HUDEP-2 (cell line): ENCODE data around the gene TJP2.
"Not testable (repeated sequence)": the region's sequence is repeated elsewhere in the genome, so short reads cannot be mapped to it uniquely, and the experiment has no call there.

Experiments
- DNase-seq, 76 experiments: peaks; one replicate each; lab custom pipeline; 2025; ENCODE audit not compliant: unreplicated experiment in 76 of 76; lab: John Stamatoyannopoulos, UW

TJP2 gene

GRCh38 chr9:69157751-69158466 is 16.2 kb upstream of the TJP2 start:
- DNase-seq: peak in 10 of 76 experiments; percentile 7 to 25 (median 12)

DNA sequence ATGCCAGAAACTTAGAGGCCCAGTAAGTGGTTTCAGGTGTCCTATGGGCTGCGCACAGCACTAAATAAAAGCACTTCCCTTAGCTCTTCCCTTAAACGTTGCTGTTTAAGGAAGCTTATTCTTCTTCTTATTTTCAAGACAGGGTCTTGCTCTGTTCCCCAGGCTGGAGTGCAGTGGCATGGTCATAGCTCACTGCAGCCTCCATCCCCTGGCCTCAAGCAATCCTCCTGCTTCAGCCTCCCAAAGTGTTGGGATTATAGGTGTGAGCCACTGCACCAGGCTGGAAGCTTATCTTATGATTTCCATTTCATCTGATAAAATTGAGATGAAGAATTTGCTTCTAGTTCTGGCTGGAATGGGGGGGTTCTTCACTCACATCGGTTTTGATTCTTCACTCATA is 15.6 kb upstream of the TJP2 start:
- no peak for DNase-seq

DNA sequence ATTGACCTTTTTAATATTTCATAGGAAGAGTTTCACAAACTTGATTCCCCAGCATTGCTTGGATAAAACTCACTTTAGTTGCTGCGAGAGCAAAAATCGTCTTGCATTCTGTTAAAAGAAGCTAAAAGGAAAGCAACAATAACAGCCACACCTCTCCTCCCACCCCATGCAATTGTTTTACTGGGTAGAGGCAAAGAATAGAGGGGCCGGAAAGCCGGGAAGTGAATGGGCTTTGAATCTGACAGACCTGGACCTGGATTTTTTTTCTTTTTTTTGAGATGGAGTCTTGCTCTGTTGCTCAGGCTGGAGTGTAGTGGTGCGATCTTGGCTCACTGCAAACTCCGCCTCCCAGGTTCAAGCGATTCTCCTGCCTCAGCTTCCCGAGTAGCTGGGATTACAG is 9.5 kb upstream of the TJP2 start:
- DNase-seq: not testable (repeated sequence)

DNA sequence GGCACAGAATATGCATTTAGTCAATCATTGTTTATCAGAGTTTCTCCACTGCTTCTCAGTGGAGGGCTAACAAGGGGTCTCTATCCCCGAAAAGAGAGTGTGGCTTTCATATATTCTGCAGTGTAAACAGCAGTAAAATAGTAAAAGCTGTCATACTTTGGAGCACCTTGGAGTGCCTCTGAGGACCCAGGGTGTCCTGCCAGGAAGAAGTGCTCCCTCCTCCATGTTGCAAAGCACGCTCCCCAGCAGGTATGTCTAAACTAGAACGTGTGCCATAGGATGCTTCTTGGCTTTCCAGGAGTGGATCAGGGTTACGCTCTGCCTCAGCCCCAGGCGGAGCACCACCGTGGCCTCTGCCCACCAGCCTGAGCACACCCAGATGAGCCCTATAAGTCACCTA is 8.5 kb upstream of the TJP2 start:
- no peak for DNase-seq

- DNase-seq: no peak
Measured at GRCh38 chr9:69168709-69169217, 5.3 kb upstream of the TJP2 start.

- DNase-seq: no peak
Measured at GRCh38 chr9:69170231-69170630, 3.8 kb upstream of the TJP2 start.

DNA sequence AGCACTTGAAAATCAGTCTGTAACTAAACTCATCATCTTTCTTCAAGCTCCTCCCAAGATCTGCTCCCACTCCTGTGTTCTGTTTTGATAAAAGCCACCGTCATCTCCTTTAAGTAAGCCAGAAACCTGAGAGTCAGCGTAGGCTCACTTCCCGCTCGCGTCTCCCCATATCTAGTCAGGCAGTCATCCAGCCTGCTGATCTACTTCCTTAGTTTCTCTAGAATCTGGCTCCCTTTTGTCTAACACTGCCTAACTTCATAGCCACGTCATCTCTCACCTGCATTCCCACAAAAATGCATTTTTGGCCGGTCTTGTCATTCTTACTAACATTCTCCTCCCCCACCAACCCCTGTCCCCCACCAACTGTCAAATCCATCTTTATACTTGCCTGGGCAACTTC is 3.0 kb upstream of the TJP2 start:
- DNase-seq: peak in 43 of 76 experiments; percentile 3 to 56 (median 21)

DNA sequence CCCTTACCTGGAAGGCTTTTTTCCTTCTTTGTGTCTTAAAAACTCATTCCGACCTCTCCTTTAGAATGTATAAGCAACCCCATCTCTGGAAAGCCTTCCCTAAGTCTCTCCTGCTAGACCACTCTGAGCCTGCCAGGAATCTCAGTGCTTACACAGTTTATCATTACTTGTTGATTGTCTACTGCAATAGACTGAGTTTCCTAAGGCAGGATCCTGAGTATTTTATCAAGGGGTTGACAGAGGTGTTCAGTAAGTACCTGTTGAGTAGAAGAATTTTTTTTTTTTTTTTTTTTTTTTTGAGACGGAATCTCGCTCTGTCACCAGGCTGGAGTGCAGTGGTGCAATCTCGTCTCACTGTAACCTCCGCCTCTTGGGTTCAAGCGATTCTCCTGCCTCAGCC is 2.6 kb upstream of the TJP2 start:
- no peak for DNase-seq

GRCh38 chr9:69172895-69173294 is 1.2 kb upstream of the TJP2 start:
- no peak for DNase-seq

DNA sequence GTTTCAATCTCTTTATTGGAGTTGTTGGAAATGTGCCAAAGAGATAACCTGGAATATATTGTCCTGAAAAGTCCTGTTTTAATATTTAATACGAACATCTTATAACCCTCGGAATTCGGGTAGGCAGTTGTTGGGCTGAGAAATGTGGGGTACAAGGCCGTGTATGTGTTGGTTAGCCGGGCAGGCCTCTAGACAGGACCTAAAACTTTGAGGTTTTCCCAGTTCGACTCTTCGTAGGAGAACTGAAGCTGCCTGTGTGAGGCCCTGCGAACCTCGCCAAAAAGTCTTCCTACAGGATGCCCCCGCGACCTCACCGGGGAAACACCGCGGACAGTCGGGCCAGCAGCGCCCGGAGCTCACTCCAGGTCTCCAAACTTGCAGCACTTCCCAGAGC is 583 bp upstream of the TJP2 start:
- peak in 3 of 76 experiments; percentile 7 to 74 (median 27) for DNase-seq

- DNase-seq: peak in 16 of 76 experiments; percentile 7 to 36 (median 19)
Measured at GRCh38 chr9:69174616-69175463, 763 bp downstream of the TJP2 start.

DNA sequence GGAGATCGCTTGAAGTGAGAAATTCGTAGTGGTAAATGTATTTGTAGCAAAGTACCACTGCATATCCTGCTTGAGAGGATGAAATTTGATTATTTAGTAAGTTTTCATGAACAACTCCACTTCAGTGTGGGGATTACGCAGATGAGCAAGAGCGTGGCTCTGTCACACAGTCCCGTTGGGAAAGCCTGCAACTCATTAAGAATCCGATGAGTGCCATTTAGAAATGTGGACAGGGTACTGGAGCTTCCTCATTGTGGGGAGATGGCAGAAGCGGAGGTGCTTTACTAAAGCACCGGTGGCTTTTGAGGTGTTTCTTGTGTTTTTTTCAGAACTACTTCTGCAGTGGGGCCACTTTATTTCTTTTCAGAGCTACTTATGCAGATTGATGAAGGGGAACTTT is 1.4 kb downstream of the TJP2 start:
- no peak for DNase-seq

DNA sequence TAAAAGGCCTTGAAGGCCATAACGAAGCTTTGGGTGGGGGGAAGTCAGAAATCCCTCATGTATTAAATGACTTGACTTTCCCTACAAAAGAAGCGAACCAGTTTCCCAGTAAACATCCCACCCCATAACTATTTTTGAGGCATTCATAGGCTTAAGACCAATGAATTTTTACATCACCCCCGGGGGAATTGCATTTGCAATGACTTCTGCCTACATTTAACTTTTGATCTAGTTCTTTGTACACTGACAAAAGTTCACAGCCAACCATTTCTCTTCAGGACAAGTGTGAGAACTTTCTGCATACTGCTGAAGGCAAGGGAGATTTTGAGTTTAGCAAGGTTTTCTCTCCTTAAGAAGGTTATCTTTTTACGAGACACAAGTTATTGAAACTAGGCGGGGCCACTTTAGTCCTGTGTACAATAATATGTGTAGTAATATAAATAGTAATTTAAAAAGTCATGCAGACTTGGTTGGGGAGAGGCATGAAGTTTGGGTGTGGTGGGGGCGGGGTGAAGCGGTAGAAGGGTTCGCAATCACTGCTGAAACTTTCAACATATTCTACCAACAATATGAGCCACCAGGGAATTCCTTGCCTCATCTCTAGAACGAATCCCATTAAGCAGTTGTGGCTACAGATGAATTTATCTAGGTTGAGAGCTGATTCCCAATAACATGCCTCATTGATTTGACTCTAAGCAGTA is 2.5 kb downstream of the TJP2 start:
- no peak for DNase-seq

DNA sequence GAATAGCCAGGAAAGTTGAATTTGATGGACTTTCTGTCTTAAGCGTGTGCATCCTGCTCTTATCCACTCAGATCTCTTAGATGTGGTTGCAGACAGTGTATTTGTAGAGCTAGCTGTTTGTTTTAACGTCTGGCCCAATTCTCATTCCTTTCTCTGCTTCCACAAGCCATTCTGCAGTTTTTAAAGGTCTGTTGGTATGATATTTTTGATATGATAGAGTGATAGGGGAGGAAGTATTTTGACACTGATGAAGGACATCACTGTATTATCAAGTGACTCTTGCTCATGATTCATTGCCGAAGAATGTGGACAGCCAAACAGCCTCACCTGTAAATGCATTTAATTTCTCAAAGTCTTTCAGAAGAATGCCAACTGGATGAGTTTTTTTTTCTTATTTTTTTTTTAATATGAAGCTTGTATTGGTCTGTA is 4.5 kb downstream of the TJP2 start:
- no peak for DNase-seq

DNA sequence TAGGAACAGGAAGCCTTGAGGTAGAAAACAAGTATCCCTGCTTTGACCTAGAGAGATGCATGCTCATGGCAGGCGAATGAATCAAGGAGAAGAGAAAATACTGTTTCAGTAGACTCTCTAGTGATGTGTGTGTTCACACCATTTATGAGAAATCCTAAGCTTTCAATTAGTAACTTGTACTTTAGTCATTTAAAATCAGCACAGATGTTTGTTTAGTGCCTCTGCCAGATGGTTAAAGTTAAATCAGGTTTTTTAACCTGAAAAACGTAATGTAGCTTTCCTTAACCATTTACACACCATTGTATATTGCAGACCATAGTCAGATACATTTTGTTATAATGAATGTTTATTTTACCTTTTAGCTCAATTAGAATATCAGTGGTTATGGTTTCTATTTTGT is 5.0 kb downstream of the TJP2 start:
- DNase-seq: no peak

- no peak for DNase-seq
Measured at GRCh38 chr9:69180200-69180599, 6.1 kb downstream of the TJP2 start.

- peak in 73 of 76 experiments; percentile 14 to 91 (median 68) for DNase-seq
Measured at GRCh38 chr9:69180670-69181069, 6.6 kb downstream of the TJP2 start.

DNA sequence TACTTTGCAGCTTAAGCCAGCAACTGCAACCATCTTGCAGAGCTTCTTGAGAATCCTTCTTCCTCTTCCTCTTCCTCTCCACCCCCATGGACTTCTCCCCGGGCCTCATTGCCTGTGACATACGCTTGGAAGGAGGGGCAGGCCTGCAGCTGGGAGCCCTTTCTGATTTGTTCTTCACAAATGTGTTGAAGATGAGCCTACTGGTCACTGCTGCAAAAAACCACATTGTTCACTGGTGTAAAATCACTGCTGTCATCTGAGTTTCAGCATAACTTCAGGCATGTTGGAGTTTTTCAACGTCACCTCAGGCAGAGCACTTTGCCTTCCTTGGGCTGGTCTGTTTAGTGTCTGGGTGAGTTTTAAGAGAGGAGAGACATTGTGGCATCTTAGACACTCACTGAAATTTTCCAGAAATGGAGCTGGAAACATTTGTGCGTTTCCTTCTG is 7.9 kb downstream of the TJP2 start:
- DNase-seq: no peak

DNA sequence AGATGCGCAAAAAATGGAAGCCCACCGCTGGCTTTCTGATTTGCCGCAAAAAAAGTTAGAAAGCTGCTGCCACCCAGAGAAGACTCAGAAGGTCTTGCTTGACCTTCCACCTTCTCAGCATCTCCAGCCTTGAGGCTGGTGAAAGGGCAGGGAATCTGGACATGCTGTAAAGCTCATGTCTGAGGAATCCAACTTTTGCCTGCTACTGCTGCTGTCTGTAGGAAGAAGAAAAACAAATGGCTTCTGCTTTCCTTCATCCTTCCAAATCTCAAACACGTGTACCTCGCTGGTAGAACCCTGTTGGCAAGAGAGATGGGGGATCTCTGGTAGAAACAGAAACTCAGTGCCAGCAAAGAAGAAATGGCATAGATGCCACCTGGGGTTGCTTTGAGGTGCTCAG is 10.2 kb downstream of the TJP2 start:
- no peak for DNase-seq

GRCh38 chr9:69186841-69187611 is 12.9 kb downstream of the TJP2 start:
- DNase-seq: peak in 23 of 76 experiments; percentile 18 to 73 (median 34)
